ENCODE measurements around the gene GPR35. TPM values are rescaled to one million over a fixed set of nuclear protein-coding genes. Genes with fewer than 3 reads are reported as not detected.

The GPR35 gene
- polyA plus RNA-seq, 1 donor (not counting 4 experiments of a cell fraction or from before 2014, with no cell fraction given): 0.04 TPM

DNA sequence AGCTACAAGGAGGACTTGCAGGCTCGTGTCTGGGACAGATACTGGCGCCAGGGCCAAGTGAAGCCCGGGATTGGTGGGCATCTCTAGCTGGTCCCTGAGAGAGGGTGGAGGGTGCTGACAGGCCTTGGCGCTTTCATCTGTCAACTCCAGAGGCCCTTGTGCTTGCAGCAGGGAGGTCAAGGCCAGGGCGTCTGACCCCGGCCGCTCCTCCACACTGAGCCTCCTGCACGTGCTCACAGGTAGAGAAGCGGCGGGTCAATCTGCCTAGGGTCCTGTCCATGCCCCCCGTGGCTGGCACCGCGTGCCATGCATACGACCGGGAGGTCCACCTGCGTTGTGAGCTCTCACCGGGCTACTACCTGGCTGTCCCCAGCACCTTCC is 29.2 kb upstream of the GPR35 start:
- H3K79me2 ChIP-seq (ENCODE audit: control insufficient read depth, insufficient read depth, low read length): peaks cover 12% of the 10 kb centered on the region

DNA sequence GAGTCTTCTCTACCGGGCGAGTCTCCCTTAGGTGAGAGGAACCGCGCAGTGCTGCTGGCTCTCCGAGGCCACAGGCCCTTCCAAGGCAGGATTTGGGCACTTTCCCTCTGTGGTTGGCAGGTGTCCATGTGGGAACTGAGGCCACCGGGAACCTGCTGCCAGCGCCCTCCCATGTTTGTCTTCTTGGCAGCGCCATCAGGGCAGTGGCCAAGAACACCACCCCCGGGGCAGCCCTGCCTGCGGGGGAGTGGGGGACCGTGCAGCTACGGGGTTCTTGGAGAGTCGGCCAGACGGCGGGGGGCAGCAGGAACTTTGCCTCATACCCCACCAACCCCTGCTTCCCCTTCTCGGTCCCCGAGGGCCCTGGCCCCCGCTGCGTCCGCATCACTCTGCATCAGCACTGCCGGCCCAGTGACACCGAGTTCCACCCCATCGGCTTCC is 28.8 kb upstream of the GPR35 start:
- H3K36me3 ChIP-seq (ENCODE audit: control insufficient read depth in 2 of 2, extremely low read depth in 1 of 2, insufficient read depth in 2 of 2, low read length in 2 of 2): peaks cover 15 to 19% of the 10 kb centered on the region in 2 experiments
- FAIRE-seq (no peak), DNase-seq (ENCODE audit: low read depth, low spot score) (no peak)
- no peak overlapping the region for H3K9ac ChIP-seq (ENCODE audit: control insufficient read depth, extremely low read depth, insufficient read depth, low read length)
- TF ChIP-seq EZH2 (IDR thresholded peaks at IDR 0.05; ENCODE audit: low read length) (no peak), CTCF (optimal IDR thresholded peaks at IDR 0.05 in 1 of 3, IDR thresholded peaks at IDR 0.05 in 1 of 3, conservative IDR thresholded peaks at IDR 0.05 in 1 of 3; ENCODE audit: extremely low read depth in 1 of 3, insufficient read depth in 2 of 3, low read length in 3 of 3) (no peak)
- dilution Hi-C loops (cut with MboI; ENCODE audit: extremely low pct_ligation_motif_present, low sequenced_read_pairs): no loop called here
- no peaks in the 10 kb centered on the region for H3K9me3 ChIP-seq (ENCODE audit: control insufficient read depth, low read depth, low read length)
- no peak overlapping the region for H3K4me3 ChIP-seq (ENCODE audit: control insufficient read depth in 2 of 3, extremely low read depth in 1 of 3, insufficient read depth in 2 of 3, low read depth in 1 of 3, low read length in 3 of 3)
- no peaks in the 10 kb centered on the region for H3K27me3 ChIP-seq (ENCODE audit: control insufficient read depth, extremely low read depth, insufficient read depth, low read length)
- H3K9me1 ChIP-seq (ENCODE audit: control insufficient read depth, extremely low read depth, insufficient read depth, low read length): no peaks in the 10 kb centered on the region
- H3K4me2 ChIP-seq (ENCODE audit: control insufficient read depth, extremely low read depth, insufficient read depth, low read depth, low read length): no peak overlapping the region
- H3K4me1 ChIP-seq (ENCODE audit: control insufficient read depth, extremely low read depth, insufficient read depth, low read length): no peaks in the 10 kb centered on the region
- peaks cover 14% of the 10 kb centered on the region for H4K20me1 ChIP-seq (ENCODE audit: control insufficient read depth, extremely low read depth, insufficient read depth, low read length)
- H2AFZ ChIP-seq (ENCODE audit: control insufficient read depth, low read length): no peak overlapping the region
- H3K27ac ChIP-seq (ENCODE audit: control insufficient read depth, insufficient read depth, low read length): no peak overlapping the region
- peaks cover 11% of the 10 kb centered on the region for H3K79me2 ChIP-seq (ENCODE audit: control insufficient read depth, insufficient read depth, low read length)

More for the DNA sequence above, 29.2 kb upstream of the GPR35 start:
- FAIRE-seq: no peak
- H3K9me3 ChIP-seq (ENCODE audit: control insufficient read depth, low read depth, low read length): no peaks in the 10 kb centered on the region
- no peak overlapping the region for H3K4me2 ChIP-seq (ENCODE audit: control insufficient read depth, extremely low read depth, insufficient read depth, low read depth, low read length)
- H3K36me3 ChIP-seq (ENCODE audit: control insufficient read depth in 2 of 2, extremely low read depth in 1 of 2, insufficient read depth in 2 of 2, low read length in 2 of 2): peaks cover 15 to 19% of the 10 kb centered on the region in 2 experiments
- H3K4me3 ChIP-seq (ENCODE audit: control insufficient read depth in 2 of 3, extremely low read depth in 1 of 3, insufficient read depth in 2 of 3, low read depth in 1 of 3, low read length in 3 of 3): no peak overlapping the region
- TF ChIP-seq CTCF (optimal IDR thresholded peaks at IDR 0.05 in 1 of 3, IDR thresholded peaks at IDR 0.05 in 1 of 3, conservative IDR thresholded peaks at IDR 0.05 in 1 of 3; ENCODE audit: extremely low read depth in 1 of 3, insufficient read depth in 2 of 3, low read length in 3 of 3): no peak
- TF ChIP-seq EZH2 (IDR thresholded peaks at IDR 0.05; ENCODE audit: low read length): no peak
- H3K27me3 ChIP-seq (ENCODE audit: control insufficient read depth, extremely low read depth, insufficient read depth, low read length): no peaks in the 10 kb centered on the region
- H4K20me1 ChIP-seq (ENCODE audit: control insufficient read depth, extremely low read depth, insufficient read depth, low read length): peaks cover 14% of the 10 kb centered on the region
- no peaks in the 10 kb centered on the region for H3K4me1 ChIP-seq (ENCODE audit: control insufficient read depth, extremely low read depth, insufficient read depth, low read length)
- no peak for DNase-seq (ENCODE audit: low read depth, low spot score)
- dilution Hi-C loops (cut with MboI; ENCODE audit: extremely low pct_ligation_motif_present, low sequenced_read_pairs): no loop called here
- H3K27ac ChIP-seq (ENCODE audit: control insufficient read depth, insufficient read depth, low read length): no peak overlapping the region
- no peak overlapping the region for H2AFZ ChIP-seq (ENCODE audit: control insufficient read depth, low read length)
- H3K9ac ChIP-seq (ENCODE audit: control insufficient read depth, extremely low read depth, insufficient read depth, low read length): no peak overlapping the region
- no peaks in the 10 kb centered on the region for H3K9me1 ChIP-seq (ENCODE audit: control insufficient read depth, extremely low read depth, insufficient read depth, low read length)
